Activated CD8-positive, alpha-beta memory T cell treated with anti-CD3 and anti-CD28 coated beads, Interleukin-2, amount 10 ng/mL, durations not matched to agents 7 days and 5 days (primary cell): ENCODE measurements around the gene ANKRD60. TPM values are rescaled to one million over a fixed set of nuclear protein-coding genes. Genes with fewer than 3 reads are reported as not detected.
A peak's percentile ranks its signal among the peaks of the same experiment; 100 is the strongest.

Experiments
- ATAC-seq: fragments of 150-1000 bp; cut with Tn5 transposase; one replicate; pipeline ENCODE4 v1.10.0; 2021; ENCODE audit warnings: moderate library complexity
- CTCF ChIA-PET: fragments of 350-600 bp; sonication (Branson Sonifier 250); formaldehyde crosslinking; loops from one replicate; lab custom pipeline; 2021; ENCODE audit warnings: antibody characterized with exemption; lab: Charles Lee
- DNase-seq: peaks from one replicate; pipeline ENCODE4 v3.0.0-alpha.2; 2020
- H3K27ac Mint-ChIP-seq: one replicate; pipeline ENCODE4 v1.8.0; 2021; ENCODE audit warnings: mild to moderate bottlenecking, mixed read lengths
- H3K27me3 Mint-ChIP-seq: one replicate; pipeline ENCODE4 v1.8.0; 2021; ENCODE audit warnings: mixed read lengths
- H3K36me3 Mint-ChIP-seq: one replicate; pipeline ENCODE4 v1.8.0; 2021; ENCODE audit warnings: mild to moderate bottlenecking, mixed read lengths
- H3K4me1 Mint-ChIP-seq: one replicate; pipeline ENCODE4 v1.8.0; 2021; ENCODE audit warnings: mixed read lengths
- H3K4me3 Mint-ChIP-seq: one replicate; pipeline ENCODE4 v1.8.0; 2021; ENCODE audit warnings: mild to moderate bottlenecking, moderate library complexity, mixed read lengths
- H3K9me3 Mint-ChIP-seq: one replicate; pipeline ENCODE4 v1.8.0; 2022; ENCODE audit warnings: low read depth, mixed read lengths
- total RNA-seq, 2 experiments: library from RNA; stranded (reverse); gene quantifications; one replicate each; pipeline ENCODE4 v1.2.3, GENCODE V29; 2021

ANKRD60 gene
- total RNA-seq, 2 experiments from 2014 or later = not detected

DNA sequence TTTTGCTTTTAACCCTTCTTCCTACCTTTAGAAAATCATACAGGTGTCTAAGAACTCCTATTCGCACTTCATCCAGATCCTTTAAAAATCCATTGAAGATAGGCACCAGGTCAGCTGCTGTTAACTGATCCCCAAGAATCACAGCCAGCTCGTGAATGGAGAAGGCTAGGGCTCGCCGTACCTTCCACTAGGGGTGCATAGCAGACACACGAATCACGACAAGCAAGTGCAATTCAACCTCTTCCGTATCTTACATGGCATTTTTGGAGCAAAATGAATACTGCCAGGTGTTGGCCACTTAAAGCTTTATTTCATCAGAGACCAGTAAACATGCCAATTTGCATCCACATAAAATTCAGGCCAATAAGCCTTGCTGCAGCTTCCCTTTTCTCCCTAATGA is 10.8 kb upstream of the ANKRD60 start:
- Mint-ChIP-seq H3K4me3 (no peak overlapping the region), H3K36me3 (peaks cover 7% of the 10 kb centered on the region), H3K4me1 (peaks cover 23% of the 10 kb centered on the region), H3K27ac (no peak overlapping the region), H3K27me3 (peaks cover 2% of the 10 kb centered on the region), H3K9me3 (no peaks in the 10 kb centered on the region)
- ATAC-seq (no peak), DNase-seq (peak; percentile 26)
- CTCF ChIA-PET = interaction anchor here (2.0 kb wide), 1 partner anchor 208 kb away, joined by 6 read pairs; no protein-coding TSS in a partner anchor

DNA sequence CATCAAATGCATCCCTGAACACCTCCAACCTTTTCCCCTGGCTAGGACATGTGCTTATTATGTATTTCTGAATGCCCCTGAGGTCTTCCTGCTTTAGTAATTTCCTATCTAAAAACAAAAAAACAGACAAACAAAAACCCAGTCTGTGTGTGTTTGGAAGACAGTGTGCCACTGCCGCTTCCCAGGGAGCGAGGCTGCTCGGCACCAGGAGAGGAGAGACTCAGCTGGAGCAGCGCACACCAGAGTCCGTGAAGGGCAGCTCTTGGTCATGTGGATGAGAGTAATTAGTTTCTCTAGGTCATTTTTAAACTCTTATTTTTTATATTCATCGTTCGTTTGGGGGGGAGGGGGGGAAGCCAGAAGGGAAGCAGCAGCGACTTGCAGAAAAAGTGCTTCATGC is 10.0 kb upstream of the ANKRD60 start:
- peaks cover 6% of the 10 kb centered on the region for H3K36me3 Mint-ChIP-seq
- peaks cover 23% of the 10 kb centered on the region for H3K4me1 Mint-ChIP-seq
- DNase-seq = peak; percentile 22
- CTCF ChIA-PET = interaction anchor here (1.4 to 2.0 kb wide), 2 partner anchors 198 to 209 kb away, joined by 3 to 6 read pairs; no protein-coding TSS in a partner anchor
- ATAC-seq = no peak
- H3K27me3 Mint-ChIP-seq = peaks cover 2% of the 10 kb centered on the region
- H3K9me3 Mint-ChIP-seq = no peaks in the 10 kb centered on the region
- no peak overlapping the region for H3K4me3 Mint-ChIP-seq
- no peak overlapping the region for H3K27ac Mint-ChIP-seq

DNA sequence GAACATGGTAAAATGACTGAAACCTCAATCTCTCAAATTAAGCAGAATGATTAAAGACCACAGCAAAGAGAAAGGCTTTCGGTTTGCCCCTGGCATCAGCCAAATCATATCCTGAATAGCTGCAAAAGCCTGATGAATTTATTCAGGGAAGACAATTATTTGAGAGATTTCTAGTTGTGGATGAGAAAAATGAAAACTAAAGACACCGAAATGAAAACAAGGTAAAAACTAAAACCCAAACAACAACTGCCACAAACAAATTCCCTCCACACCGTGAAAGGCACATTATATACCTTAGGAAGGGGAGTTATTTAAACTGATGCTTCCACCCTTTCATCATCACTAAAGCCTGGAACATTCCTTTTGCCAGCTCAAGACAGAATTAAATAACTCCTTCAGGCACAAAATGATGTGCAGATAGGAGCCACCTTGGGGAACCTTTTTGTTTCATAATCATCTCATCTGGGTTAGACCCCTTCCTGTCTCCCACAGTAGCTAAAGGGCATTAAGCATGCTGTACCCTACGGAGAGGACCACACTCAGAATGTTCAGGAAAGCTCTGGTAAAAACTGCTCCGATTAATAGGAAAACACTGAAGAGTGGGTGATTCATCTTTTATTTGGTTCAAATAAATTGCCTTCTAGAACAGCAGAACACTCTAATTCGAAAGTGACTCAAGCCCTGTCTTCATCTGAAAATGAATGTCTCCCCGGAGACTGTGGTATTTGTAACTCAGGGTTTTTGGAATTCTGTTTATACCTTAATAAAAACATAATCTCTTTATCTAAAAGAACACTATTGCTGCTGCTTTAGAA is 9.1 kb upstream of the ANKRD60 start:
- DNase-seq (peak; percentile 28), ATAC-seq (no peak)
- H3K27me3 Mint-ChIP-seq = peaks cover 2% of the 10 kb centered on the region
- no peaks in the 10 kb centered on the region for H3K9me3 Mint-ChIP-seq
- peaks cover 23% of the 10 kb centered on the region for H3K4me1 Mint-ChIP-seq
- H3K36me3 Mint-ChIP-seq = peaks cover 6% of the 10 kb centered on the region
- H3K27ac Mint-ChIP-seq = peak overlapping the region; percentile 80
- CTCF ChIA-PET = interaction anchor here (0.6 to 2.7 kb wide), 16 partner anchors 8 to 414 kb away, joined by 3 to 11 read pairs (median 4); partner anchors contain the start of genes STX16 and VAPB
- H3K4me3 Mint-ChIP-seq = peak overlapping the region; percentile 76

DNA sequence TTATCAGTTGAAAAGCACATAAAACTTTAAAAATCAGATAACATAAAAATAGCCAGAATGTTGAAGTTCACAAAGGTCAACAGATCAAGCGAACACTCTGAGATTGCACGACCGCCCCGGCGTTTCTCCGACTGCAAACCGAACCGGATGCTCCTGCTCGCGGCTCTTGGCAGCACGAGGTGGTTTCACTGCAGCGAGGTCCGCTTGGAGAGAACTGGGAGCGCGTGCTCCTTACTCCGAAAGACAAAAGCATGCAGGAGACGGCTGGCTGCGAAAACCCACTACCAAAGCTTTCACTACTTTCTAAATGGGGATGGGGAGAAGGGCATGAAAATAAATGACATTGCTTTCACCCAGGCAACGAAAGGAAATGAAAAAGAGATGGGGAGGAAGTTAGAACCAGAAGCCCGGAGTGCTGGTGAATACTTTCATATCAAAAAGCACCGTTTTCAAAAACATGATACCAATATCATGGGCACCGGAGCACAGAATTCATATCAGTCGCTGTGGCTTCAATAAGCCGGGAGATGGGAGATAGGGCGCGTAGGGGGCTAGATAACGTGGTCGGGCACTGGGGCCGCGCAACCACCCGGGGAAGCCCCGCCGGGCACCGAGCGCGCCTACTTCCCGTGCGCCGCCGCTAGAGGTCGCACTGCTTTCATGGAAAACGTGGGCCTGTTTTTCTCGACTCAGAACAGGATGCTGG is 8.3 kb upstream of the ANKRD60 start:
- peaks cover 6% of the 10 kb centered on the region for H3K36me3 Mint-ChIP-seq

DNA sequence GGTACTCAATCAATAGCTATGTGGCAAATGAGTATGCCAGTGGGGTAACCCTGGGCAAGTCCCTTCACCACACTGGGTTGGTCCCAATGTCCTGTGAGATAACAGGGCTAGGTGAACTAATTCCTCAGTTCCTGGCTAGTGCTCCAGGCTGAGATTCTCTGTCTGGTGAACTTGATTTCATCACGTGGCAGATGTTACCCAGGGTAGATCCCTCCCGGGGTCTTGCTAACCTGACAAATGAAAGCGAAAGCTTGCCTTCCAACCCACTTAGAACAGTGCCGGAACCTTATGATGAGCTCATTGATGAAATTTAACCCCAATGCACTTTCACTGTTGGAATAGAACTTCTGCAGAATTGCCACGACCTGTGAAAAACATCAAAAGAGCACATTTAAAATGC is 6.6 kb upstream of the ANKRD60 start:
- no peak overlapping the region for H3K27ac Mint-ChIP-seq
- H3K27me3 Mint-ChIP-seq = peaks cover 11% of the 10 kb centered on the region
- CTCF ChIA-PET = interaction anchor here (1.2 to 3.0 kb wide), 8 partner anchors 11 to 417 kb away, joined by 3 to 8 read pairs (median 5); partner anchors contain the start of genes RAB22A and STX16
- DNase-seq (peak; percentile 42), ATAC-seq (no peak)
- H3K9me3 Mint-ChIP-seq = no peaks in the 10 kb centered on the region
- peaks cover 7% of the 10 kb centered on the region for H3K36me3 Mint-ChIP-seq
- peaks cover 23% of the 10 kb centered on the region for H3K4me1 Mint-ChIP-seq
- H3K4me3 Mint-ChIP-seq = peak overlapping the region; percentile 22

More for the DNA sequence above, 8.3 kb upstream of the ANKRD60 start:
- CTCF ChIA-PET = interaction anchor here (0.6 to 2.7 kb wide), 16 partner anchors 9 to 454 kb away, joined by 3 to 11 read pairs (median 4); partner anchors contain the start of genes RAB22A, STX16 and VAPB
- peaks cover 23% of the 10 kb centered on the region for H3K4me1 Mint-ChIP-seq
- peaks cover 2% of the 10 kb centered on the region for H3K27me3 Mint-ChIP-seq
- ATAC-seq = peak; percentile 94
- peak; percentile 86 for DNase-seq
- H3K9me3 Mint-ChIP-seq = no peaks in the 10 kb centered on the region
- peak overlapping the region; percentile 76 for H3K4me3 Mint-ChIP-seq
- H3K27ac Mint-ChIP-seq = peak overlapping the region; percentile 80

DNA sequence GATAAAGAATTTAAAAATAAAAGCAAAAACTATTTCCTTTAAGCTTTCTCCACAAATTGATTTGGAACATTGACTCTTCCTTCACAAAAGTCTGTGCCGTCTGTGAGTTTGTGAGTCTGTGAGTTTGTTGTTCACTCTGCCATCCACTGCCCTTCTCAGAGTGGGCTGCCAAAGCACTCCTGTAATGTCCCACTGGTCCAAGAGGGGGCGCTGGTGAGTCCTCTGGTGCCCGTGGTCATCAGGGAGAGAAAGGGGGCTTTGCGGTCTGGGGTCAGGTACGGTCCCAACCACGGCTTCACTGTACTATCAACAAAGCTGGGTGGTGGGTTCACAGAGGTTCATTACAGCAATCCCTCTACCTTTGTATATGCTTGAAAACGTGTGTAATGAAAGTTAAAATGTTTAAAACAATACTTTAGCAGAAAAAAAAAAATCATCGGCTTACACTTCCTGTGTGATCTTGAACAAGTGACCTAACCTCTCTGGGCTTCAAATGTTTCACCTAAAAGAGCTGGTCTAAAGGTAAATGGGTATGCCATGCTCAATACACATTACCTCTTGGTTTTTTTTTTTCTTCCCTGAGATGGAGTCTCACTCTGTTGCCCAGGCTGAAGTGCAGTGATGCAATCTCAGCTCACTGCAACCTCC is 5.6 kb upstream of the ANKRD60 start:
- CTCF ChIA-PET = interaction anchor here (0.6 to 3.0 kb wide), 7 partner anchors 12 to 415 kb away, joined by 3 to 8 read pairs (median 3); no protein-coding TSS in a partner anchor
- peaks cover 8% of the 10 kb centered on the region for H3K36me3 Mint-ChIP-seq
- no peak overlapping the region for H3K27ac Mint-ChIP-seq
- H3K27me3 Mint-ChIP-seq = peaks cover 21% of the 10 kb centered on the region
- peaks cover 27% of the 10 kb centered on the region for H3K4me1 Mint-ChIP-seq
- H3K9me3 Mint-ChIP-seq = no peaks in the 10 kb centered on the region
- H3K4me3 Mint-ChIP-seq = no peak overlapping the region
- ATAC-seq (no peak), DNase-seq (peak; percentile 63)

DNA sequence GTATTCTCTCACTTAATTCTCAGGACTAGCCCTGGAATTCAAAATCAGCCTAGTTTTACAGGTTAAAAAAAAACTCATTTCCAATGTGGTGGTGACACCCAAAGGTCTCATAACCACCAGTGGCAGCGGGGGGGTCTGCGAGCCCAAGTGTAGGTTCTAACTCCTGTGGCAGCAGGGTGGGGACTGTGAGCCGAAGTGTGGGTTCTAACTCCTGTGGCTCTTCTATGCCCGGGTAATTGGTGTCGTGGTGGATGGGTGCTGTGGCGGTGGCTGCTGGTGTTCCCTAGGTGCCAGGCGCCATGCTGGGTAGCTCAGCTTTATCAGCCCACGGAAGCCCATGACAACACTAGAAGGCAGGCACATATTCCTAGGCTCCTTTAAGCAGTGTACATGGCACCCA is 4.9 kb upstream of the ANKRD60 start:
- Mint-ChIP-seq H3K36me3 (peaks cover 10% of the 10 kb centered on the region), H3K9me3 (no peaks in the 10 kb centered on the region), H3K27me3 (peaks cover 25% of the 10 kb centered on the region), H3K4me3 (no peak overlapping the region), H3K27ac (no peak overlapping the region), H3K4me1 (peaks cover 30% of the 10 kb centered on the region)
- CTCF ChIA-PET = interaction anchor here (0.7 to 3.0 kb wide), 4 partner anchors 12 to 415 kb away, joined by 3 to 8 read pairs (median 6); no protein-coding TSS in a partner anchor
- ATAC-seq = no peak
- peak; percentile 27 for DNase-seq

DNA sequence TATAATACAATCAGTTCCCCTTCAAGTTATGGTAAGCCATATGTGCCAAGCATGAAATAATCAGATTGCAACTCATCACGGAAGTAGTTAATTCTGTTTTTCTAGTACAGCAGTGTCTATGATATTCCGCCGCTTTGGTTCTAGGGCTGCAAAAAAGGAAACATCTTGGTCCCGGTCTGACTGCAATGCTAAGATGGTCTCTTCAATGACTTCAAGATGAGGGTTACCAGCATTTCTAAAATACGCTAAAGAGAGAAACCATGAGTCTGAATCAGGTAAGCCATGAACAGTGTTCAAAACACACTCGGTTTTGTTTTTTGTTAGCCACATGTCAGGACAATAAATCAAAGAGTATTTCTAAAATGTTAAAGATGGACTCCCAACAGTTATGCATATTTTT is 3.2 kb upstream of the ANKRD60 start:
- Mint-ChIP-seq H3K4me3 (no peak overlapping the region), H3K27ac (no peak overlapping the region), H3K27me3 (peaks cover 40% of the 10 kb centered on the region), H3K9me3 (no peaks in the 10 kb centered on the region), H3K36me3 (peaks cover 10% of the 10 kb centered on the region), H3K4me1 (peaks cover 20% of the 10 kb centered on the region)
- no peak for DNase-seq
- no peak for ATAC-seq
- CTCF ChIA-PET = no interaction called here

DNA sequence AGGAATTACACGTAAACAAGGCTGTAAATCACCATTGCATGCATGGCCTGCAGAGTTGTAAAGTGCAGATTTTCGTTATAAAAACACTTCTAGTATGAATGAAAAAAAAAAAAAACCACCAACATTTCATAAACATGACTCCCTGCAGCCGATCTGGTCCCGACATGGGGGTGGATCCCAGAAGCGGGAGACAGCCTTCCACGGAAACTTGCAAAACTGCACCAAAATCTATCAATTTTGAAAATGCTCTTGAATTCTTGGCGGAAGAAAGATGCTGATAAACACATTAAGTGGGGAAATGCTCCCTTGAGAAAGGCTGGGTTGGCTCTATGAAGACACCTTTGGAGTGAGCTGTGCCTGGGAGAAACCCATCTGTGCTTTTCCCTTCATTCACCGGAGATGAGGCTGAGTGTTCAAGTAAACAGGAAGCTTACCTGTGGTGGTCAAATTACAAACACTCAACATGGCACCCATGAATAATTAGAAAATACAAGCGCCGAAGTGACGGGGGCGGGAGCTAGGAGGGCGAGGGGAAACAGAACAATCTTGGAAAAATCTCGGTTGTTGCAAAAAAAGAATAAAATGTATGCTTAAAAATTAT is 845 bp upstream of the ANKRD60 start:
- H3K36me3 Mint-ChIP-seq = peaks cover 6% of the 10 kb centered on the region
- DNase-seq (no peak), ATAC-seq (no peak)
- H3K9me3 Mint-ChIP-seq = no peaks in the 10 kb centered on the region
- H3K4me3 Mint-ChIP-seq = no peak overlapping the region
- H3K4me1 Mint-ChIP-seq = peaks cover 8% of the 10 kb centered on the region
- CTCF ChIA-PET = interaction anchor here (1.1 kb wide), 1 partner anchor 218 kb away, joined by 5 read pairs; no protein-coding TSS in a partner anchor
- no peak overlapping the region for H3K27ac Mint-ChIP-seq
- H3K27me3 Mint-ChIP-seq = peaks cover 57% of the 10 kb centered on the region

DNA sequence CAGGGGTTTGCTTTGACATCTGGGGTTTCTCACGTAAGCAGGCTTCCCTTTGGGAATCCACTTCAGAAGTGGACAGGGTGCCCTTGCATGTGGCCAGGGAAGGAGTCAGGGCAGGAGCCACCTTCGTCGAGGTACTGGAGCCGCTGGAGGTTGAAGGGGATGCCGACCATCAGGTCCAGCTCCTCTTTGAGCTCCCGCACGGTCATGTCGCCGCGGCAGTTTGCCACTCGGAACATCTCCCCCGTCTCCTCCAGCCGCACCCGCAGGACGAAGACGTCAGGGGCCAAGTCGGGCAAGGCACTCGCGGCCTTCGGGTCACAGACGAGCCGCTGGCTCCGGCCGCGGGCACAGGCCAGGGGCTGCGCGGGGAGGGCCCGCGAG is 360 bp downstream of the ANKRD60 start:
- H3K27me3 Mint-ChIP-seq = peaks cover 66% of the 10 kb centered on the region
- H3K27ac Mint-ChIP-seq = no peak overlapping the region
- ATAC-seq (no peak), DNase-seq (no peak)
- H3K36me3 Mint-ChIP-seq = peaks cover 6% of the 10 kb centered on the region
- CTCF ChIA-PET = no interaction called here
- no peaks in the 10 kb centered on the region for H3K9me3 Mint-ChIP-seq
- no peak overlapping the region for H3K4me3 Mint-ChIP-seq
- peaks cover 10% of the 10 kb centered on the region for H3K4me1 Mint-ChIP-seq

DNA sequence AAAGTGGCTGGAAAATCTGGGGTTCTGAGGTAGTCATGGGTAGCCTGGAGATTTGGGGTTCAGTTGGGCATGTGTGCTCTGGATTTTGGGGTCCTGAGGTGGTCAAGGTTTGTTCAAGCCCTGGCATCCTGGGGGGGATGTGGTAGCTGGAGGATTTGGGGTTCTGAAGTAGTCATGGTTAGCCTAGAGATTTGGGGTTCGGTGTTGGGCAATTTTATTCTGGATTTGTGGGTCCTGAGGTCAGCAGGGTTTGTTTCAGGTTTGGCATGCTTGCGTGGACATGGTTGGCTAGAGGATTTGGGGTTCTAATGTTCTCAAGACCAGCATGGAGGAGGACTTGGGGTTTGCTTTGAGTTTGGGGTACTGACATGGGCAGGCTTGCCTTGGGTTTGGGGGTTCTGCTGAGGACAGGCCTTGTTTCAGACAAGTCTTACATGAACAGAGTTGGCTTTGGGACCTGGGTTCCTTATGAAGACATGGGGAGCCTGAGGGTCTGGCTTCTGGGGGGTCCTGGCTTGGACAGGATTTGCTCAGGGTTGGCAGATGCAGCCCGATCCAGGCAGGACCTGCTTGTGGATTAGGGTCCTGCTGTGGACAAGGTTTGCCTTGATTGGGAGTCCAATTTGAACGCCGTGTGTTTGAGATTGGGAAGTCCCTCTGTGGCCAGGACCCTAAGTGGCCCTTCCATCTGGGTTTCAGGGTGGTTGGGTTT is 906 bp downstream of the ANKRD60 start:
- DNase-seq (no peak), ATAC-seq (no peak)
- Mint-ChIP-seq H3K9me3 (no peaks in the 10 kb centered on the region), H3K27ac (no peak overlapping the region), H3K4me1 (peaks cover 10% of the 10 kb centered on the region), H3K27me3 (peaks cover 70% of the 10 kb centered on the region), H3K4me3 (no peak overlapping the region), H3K36me3 (peaks cover 6% of the 10 kb centered on the region)
- CTCF ChIA-PET = no interaction called here
